Dendritic cell treated with granulocyte-macrophage colony-stimulating factor and Interleukin-4, amounts not matched to agents 40 ng/mL and 50 ng/mL, for 4 days (primary cell): ENCODE data around the gene PRSS35.
"Not testable (repeated sequence)": the region's sequence is repeated elsewhere in the genome, so short reads cannot be mapped to it uniquely, and the experiment has no call there.

Experiments
- H3K27ac Mint-ChIP-seq: one replicate; pipeline ENCODE4 v1.8.0; 2022; ENCODE audit warnings: mild to moderate bottlenecking, mixed read lengths
- H3K27me3 Mint-ChIP-seq: one replicate; pipeline ENCODE4 v1.8.0; 2022; ENCODE audit warnings: mild to moderate bottlenecking, mixed read lengths
- H3K36me3 Mint-ChIP-seq: one replicate; pipeline ENCODE4 v1.8.0; 2022; ENCODE audit warnings: low read depth, mixed read lengths
- H3K4me1 Mint-ChIP-seq: one replicate; pipeline ENCODE4 v1.8.0; 2022; ENCODE audit warnings: low read depth, mixed read lengths
- H3K4me3 Mint-ChIP-seq: one replicate; pipeline ENCODE4 v1.8.0; 2022; ENCODE audit warnings: mild to moderate bottlenecking, moderate library complexity, mixed read lengths
- H3K9me3 Mint-ChIP-seq: one replicate; pipeline ENCODE4 v1.8.0; 2022; ENCODE audit warnings: mixed read lengths
- intact Hi-C: fragments of 100-400 bp; cut with micrococcal nuclease; formaldehyde crosslinking; loops from one replicate; pipeline ENCODE4 v1.15.0; 2022

PRSS35 gene

GRCh38 chr6:83511901-83512681, at the start of gene PRSS35:
TSS of gene PRSS35 (plus strand) at chr6:83512534. CDS start at chr6:83523442, 10,908 bp downstream.
- intact Hi-C loops, result loop anchor here (10.0 kb wide), 1 partner anchor 447 kb away; the partner anchor contains the start of genes DOP1A and UBE3D
- Mint-ChIP-seq H3K9me3 (no peaks in the 10 kb centered on the region), H3K27me3 (peaks cover 51% of the 10 kb centered on the region), H3K36me3 (no peaks in the 10 kb centered on the region), H3K4me3 (peak within 1 kb of the TSS; percentile 62), H3K27ac (no peak within 1 kb of the TSS), H3K4me1 (peaks cover 13% of the 10 kb centered on the region)

GRCh38 chr6:83463886-83464285, 48.4 kb upstream of the PRSS35 start:
- Mint-ChIP-seq H3K4me1 (peaks cover 44% of the 10 kb centered on the region), H3K27ac (peak overlapping the region; percentile 86), H3K36me3 (peaks cover 6% of the 10 kb centered on the region), H3K27me3 (no peaks in the 10 kb centered on the region), H3K4me3 (peak overlapping the region; percentile 2), H3K9me3 (no peaks in the 10 kb centered on the region)
- intact Hi-C loops, result no loop called here

GRCh38 chr6:83464381-83465140, 47.8 kb upstream of the PRSS35 start:
- H3K9me3 Mint-ChIP-seq, result no peaks in the 10 kb centered on the region
- H3K27ac Mint-ChIP-seq, result peak overlapping the region; percentile 86
- peaks cover 40% of the 10 kb centered on the region for H3K4me1 Mint-ChIP-seq
- H3K36me3 Mint-ChIP-seq, result peaks cover 6% of the 10 kb centered on the region
- H3K4me3 Mint-ChIP-seq, result peak overlapping the region; percentile 2
- intact Hi-C loops, result loop anchor here (5.0 kb wide), 1 partner anchor 43 kb away; no protein-coding TSS in a partner anchor
- H3K27me3 Mint-ChIP-seq, result no peaks in the 10 kb centered on the region

- intact Hi-C loops, result loop anchor here (5.0 kb wide), 1 partner anchor 41 kb away; no protein-coding TSS in a partner anchor
- H3K4me3 Mint-ChIP-seq, result no peak overlapping the region
- peak overlapping the region; percentile 85 for H3K27ac Mint-ChIP-seq
- no peaks in the 10 kb centered on the region for H3K9me3 Mint-ChIP-seq
- peaks cover 52% of the 10 kb centered on the region for H3K4me1 Mint-ChIP-seq
- peaks cover 6% of the 10 kb centered on the region for H3K36me3 Mint-ChIP-seq
- H3K27me3 Mint-ChIP-seq, result no peaks in the 10 kb centered on the region
Observed at GRCh38 chr6:83466328-83466727, 46.0 kb upstream of the PRSS35 start.

- peaks cover 65% of the 10 kb centered on the region for H3K4me1 Mint-ChIP-seq
- H3K36me3 Mint-ChIP-seq, result peaks cover 6% of the 10 kb centered on the region
- H3K27me3 Mint-ChIP-seq, result peaks cover 2% of the 10 kb centered on the region
- H3K4me3 Mint-ChIP-seq, result no peak overlapping the region
- no peaks in the 10 kb centered on the region for H3K9me3 Mint-ChIP-seq
- intact Hi-C loops, result loop anchor here (2.0 to 5.0 kb wide), 2 partner anchors 33 to 40 kb away; no protein-coding TSS in a partner anchor
- peak overlapping the region; percentile 85 for H3K27ac Mint-ChIP-seq
Observed at GRCh38 chr6:83467620-83468036, 44.7 kb upstream of the PRSS35 start.

- Mint-ChIP-seq H3K27me3 (peaks cover 12% of the 10 kb centered on the region), H3K4me1 (peaks cover 56% of the 10 kb centered on the region), H3K36me3 (no peaks in the 10 kb centered on the region), H3K9me3 (no peaks in the 10 kb centered on the region), H3K4me3 (peak overlapping the region; percentile 55), H3K27ac (peak overlapping the region; percentile 94)
- intact Hi-C loops, result no loop called here
Observed at GRCh38 chr6:83470001-83470400, 42.3 kb upstream of the PRSS35 start.

GRCh38 chr6:83470587-83470986, 41.7 kb upstream of the PRSS35 start:
- H3K4me3 Mint-ChIP-seq, result no peak overlapping the region
- peaks cover 56% of the 10 kb centered on the region for H3K4me1 Mint-ChIP-seq
- peak overlapping the region; percentile 94 for H3K27ac Mint-ChIP-seq
- no peaks in the 10 kb centered on the region for H3K9me3 Mint-ChIP-seq
- H3K36me3 Mint-ChIP-seq, result no peaks in the 10 kb centered on the region
- H3K27me3 Mint-ChIP-seq, result peaks cover 14% of the 10 kb centered on the region
- intact Hi-C loops, result no loop called here

GRCh38 chr6:83472767-83473166, 39.6 kb upstream of the PRSS35 start:
- peaks cover 5% of the 10 kb centered on the region for H3K36me3 Mint-ChIP-seq
- H3K4me3 Mint-ChIP-seq, result no peak overlapping the region
- H3K4me1 Mint-ChIP-seq, result peaks cover 38% of the 10 kb centered on the region
- intact Hi-C loops, result no loop called here
- no peaks in the 10 kb centered on the region for H3K9me3 Mint-ChIP-seq
- H3K27me3 Mint-ChIP-seq, result peaks cover 18% of the 10 kb centered on the region
- peak overlapping the region; percentile 21 for H3K27ac Mint-ChIP-seq

- Mint-ChIP-seq H3K9me3 (no peaks in the 10 kb centered on the region), H3K36me3 (peaks cover 5% of the 10 kb centered on the region), H3K4me3 (no peak overlapping the region), H3K27me3 (peaks cover 21% of the 10 kb centered on the region), H3K27ac (no peak overlapping the region), H3K4me1 (peaks cover 38% of the 10 kb centered on the region)
- intact Hi-C loops, result no loop called here
Observed at GRCh38 chr6:83474309-83474708, 38.0 kb upstream of the PRSS35 start.

- Mint-ChIP-seq H3K36me3 (peaks cover 5% of the 10 kb centered on the region), H3K4me3 (no peak overlapping the region), H3K27ac (no peak overlapping the region), H3K4me1 (peaks cover 11% of the 10 kb centered on the region), H3K27me3 (peaks cover 22% of the 10 kb centered on the region), H3K9me3 (no peaks in the 10 kb centered on the region)
- intact Hi-C loops, result no loop called here
Observed at GRCh38 chr6:83476971-83477370, 35.4 kb upstream of the PRSS35 start.

- Mint-ChIP-seq H3K27ac (no peak overlapping the region), H3K9me3 (no peaks in the 10 kb centered on the region), H3K4me3 (no peak overlapping the region), H3K27me3 (peaks cover 19% of the 10 kb centered on the region), H3K36me3 (peaks cover 5% of the 10 kb centered on the region), H3K4me1 (no peaks in the 10 kb centered on the region)
- intact Hi-C loops, result no loop called here
Observed at GRCh38 chr6:83479389-83479788, 32.9 kb upstream of the PRSS35 start.

- Mint-ChIP-seq H3K4me1 (no peaks in the 10 kb centered on the region), H3K27ac (no peak overlapping the region), H3K27me3 (peaks cover 17% of the 10 kb centered on the region), H3K36me3 (peaks cover 5% of the 10 kb centered on the region), H3K4me3 (no peak overlapping the region), H3K9me3 (no peaks in the 10 kb centered on the region)
- intact Hi-C loops, result no loop called here
Observed at GRCh38 chr6:83480470-83480869, 31.9 kb upstream of the PRSS35 start.

- H3K4me1 Mint-ChIP-seq, H3K4me3 Mint-ChIP-seq, H3K27ac Mint-ChIP-seq, H3K9me3 Mint-ChIP-seq, intact Hi-C loops, H3K36me3 Mint-ChIP-seq: not testable (repeated sequence)
- H3K27me3 Mint-ChIP-seq, result peaks cover 17% of the 10 kb centered on the region
Observed at GRCh38 chr6:83481938-83482337, 30.4 kb upstream of the PRSS35 start.

GRCh38 chr6:83488448-83488847, 23.9 kb upstream of the PRSS35 start:
- Mint-ChIP-seq H3K9me3 (no peaks in the 10 kb centered on the region), H3K27ac (no peak overlapping the region), H3K4me3 (no peak overlapping the region), H3K27me3 (peaks cover 28% of the 10 kb centered on the region), H3K36me3 (no peaks in the 10 kb centered on the region), H3K4me1 (peaks cover 15% of the 10 kb centered on the region)
- intact Hi-C loops, result no loop called here
